CD4-positive, alpha-beta T cell treated with Interleukin-21 for 1 hour (primary cell): Measurements from ENCODE around the gene OAF.
A peak's percentile ranks its signal among the peaks of the same experiment; 100 is the strongest.

Source experiments
- DNase-seq: peaks from one replicate; pipeline ENCODE4 v3.0.0-alpha.2; 2020

OAF gene

DNA sequence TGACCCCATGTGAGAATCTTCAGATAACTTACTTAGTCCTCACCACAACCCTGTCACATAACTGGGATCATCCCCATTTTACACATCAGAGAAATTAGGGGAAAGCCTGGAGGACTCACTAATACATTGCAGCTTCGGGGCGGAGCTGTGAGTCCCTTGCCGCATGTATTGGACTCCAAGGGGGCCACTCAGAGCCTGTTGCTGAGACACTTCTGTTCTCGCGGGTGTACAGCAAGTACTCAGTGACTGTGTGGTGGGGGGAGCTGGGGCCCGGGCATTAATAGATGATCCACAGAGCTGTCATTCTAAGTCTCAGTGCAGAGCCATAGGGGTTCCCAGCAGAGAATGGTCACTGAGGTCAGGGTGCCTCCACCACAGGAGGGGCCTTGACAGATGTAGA is 13.5 kb downstream of the OAF start:
- no peak for DNase-seq

DNA sequence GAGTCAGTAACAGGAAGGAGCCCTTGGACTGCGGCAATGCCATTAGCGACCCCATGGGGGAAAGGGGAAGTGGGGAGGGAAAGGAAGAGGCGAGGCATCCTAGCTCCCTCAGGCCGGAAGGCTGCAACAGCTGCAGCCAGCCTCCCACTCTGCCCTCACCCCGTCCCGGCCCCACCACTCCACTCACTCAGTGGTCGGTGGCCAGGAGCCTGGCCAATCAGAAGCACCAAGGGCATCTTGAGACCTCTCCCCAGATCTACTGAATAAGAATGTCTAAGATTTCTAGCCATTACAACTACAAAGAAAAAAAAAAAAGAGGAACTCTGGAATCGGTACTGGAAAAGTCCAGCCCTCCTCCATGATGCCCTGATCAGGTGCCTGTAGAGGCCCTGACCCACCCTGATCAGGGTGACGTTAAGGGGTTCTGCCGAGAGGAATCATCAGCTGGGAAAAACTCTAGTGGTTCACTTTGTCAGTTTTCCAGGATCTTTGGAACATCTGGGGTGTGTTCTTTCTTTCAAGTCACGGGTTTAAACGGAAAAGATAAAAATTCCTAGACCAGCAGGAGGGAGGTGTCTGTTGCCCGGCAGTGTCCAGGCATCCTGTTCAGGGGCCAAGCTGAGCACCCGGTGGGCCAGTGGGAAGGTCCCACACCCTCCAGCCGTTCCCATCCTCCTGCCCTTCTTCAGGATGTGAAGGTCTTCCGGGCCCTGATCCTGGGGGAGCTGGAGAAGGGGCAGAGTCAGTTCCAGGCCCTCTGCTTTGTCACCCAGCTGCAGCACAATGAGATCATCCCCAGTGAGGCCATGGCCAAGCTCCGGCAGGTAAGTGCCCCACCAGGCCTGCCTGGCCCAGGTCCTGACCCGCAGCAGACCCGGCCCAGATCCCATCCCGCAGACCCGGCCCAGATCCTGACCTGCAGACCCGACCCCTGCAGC is 14.4 kb downstream of the OAF start:
- DNase-seq: peak; percentile 7

DNA sequence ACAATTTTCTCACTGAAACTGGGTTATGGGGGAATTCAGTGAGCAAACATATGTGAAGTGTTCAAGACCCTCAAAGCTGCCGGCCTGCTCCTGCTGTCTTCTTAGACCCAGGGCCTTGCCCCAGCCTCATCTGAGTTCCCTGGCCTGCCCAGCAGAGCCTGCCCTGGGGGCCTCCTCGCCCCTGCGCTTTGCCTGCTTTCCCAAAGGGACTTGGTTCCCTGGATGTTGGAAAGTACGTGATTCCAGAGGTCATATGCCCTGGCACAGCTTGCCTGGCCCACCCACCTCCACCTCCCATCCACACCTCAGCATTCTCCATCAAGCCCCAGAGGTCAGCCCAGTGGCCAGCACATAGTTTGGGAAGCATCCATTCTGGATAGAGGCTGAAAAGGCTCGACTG is 15.4 kb downstream of the OAF start:
- DNase-seq: no peak

DNA sequence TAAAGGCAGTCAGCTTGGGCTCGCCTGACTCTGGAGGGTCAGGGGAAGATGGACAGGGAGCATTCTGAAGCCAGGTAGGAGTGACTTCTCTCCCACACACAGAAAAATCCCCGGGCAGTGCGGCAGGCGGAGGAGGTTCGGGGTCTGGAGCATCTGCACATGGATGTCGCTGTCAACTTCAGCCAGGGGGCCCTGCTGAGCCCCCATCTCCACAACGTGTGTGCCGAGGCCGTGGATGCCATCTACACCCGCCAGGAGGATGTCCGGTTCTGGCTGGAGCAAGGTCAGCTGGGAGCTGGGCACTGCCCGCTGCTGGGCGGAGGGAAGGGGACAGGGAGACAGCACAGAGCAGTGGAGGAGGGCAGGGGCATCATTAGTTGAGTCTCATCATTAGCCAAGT is 15.9 kb downstream of the OAF start:
- no peak for DNase-seq

DNA sequence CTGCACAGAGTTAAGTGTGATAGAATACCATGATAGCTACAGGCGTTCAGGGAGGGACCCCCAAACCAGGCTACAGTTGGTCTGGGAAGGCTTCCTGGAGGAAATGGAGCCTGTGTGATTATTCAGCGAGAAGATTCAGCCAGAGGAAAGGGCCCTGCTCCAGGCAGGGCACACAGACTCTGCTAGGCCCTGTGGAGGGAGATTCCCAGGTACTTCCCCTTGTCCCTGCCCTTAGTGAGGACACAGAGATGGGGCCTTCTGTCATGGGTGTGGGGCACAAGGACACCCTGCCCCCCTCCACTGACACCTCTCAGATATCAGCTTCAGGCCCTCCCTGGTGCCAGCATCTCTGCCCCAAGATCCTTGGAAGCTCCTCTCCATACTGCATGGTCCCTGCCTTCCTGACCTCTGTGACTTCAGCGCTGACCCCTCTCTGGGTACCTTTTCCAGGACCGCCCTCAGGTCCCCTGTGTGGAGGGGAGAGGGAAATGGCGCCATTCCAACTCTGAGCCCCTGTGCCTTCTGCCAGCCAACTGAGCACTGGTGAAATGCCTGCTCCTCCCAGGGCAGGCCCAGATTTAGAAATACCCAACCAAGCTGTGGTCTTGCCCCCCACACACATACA is 16.5 kb downstream of the OAF start:
- no peak for DNase-seq

DNA sequence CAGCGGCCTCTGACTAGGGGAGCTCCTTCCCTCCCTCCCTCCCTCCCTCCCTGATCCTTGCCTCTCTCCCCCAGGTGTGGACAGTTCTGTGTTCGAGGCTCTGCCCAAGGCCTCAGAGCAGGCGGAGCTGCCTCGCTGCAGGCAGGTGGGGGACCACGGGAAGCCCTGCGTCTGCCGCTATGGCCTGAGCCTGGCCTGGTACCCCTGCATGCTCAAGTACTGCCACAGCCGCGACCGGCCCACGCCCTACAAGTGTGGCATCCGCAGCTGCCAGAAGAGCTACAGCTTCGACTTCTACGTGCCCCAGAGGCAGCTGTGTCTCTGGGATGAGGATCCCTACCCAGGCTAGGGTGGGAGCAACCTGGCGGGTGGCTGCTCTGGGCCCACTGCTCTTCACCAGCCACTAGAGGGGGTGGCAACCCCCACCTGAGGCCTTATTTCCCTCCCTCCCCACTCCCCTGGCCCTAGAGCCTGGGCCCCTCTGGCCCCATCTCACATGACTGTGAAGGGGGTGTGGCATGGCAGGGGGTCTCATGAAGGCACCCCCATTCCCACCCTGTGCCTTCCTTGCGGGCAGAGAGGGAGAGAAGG is 18.1 kb downstream of the OAF start:
- DNase-seq: no peak

DNA sequence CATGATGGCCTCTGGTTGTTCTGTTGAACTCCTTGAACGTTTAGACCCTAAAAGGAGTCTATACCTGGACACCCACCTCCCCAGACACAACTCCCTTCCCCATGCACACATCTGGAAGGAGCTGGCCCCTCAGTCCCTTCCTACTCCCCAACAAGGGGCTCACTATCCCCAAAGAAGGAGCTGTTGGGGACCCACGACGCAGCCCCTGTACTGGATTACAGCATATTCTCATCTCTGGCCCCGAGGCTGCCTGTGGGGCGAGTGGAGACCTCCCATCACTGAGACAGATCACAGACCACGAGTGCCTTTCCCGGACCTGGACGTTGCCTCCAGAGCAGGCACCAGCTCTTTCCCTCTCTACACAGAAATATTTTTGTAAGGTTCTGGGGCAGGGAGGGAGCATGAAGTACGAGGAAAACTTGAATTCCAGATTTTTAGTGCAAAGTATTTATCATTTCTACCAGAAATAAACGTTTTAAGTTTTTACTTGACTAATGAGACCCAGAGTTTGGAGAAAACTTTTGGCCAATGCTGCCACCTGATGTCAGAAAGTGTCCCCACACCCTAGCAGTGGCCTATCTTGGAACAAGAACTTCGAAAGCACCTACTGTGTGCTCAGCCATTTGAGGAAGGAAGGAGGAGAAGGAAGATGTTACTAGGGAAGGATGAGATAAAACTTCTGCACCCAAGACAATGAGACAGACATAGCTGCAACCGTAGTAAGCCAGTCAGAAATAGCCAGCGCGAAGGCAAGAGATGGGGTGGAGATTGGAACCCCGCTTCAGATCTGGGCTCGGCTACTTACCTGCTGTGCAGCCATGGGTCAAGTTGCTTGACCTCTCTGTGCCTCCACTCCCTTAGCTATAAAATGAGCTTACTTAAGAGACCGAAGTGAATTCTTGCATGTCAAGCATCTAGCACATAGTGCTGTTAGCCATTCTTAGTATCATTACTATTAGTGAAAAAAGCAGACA is 18.9 kb downstream of the OAF start:
- DNase-seq: peak; percentile 7

DNA sequence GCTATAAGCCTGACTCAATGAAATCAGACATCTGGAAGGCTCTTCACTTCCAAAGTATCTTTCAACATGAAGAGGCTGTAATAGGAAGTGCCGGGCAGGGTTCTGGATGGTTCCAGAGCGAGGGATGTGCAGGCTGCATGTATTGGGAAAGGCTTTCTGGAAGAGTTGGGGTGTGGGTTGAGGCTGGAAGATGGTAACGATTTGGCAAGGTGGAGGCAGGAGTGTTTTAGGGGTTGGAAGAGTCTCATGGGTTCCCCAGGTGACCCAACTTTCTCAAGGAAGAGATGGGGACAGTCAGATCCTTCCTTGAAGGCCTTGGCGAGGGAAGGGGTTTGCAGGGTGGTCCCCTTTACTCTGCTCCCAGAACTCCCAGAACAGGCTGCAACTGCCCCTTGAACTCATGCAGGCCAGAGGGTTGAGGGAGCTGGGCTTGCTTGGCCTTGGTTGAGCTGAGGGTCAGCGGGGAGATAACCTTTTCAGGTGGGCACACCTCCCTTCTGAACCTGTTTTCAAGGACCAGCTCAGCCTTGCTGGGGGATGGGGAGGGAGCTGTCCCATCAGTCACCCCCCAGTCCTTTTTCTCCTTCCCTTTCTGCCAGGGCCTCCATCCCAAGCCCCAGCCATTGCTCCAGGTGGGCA is 19.7 kb downstream of the OAF start:
- DNase-seq: no peak

DNA sequence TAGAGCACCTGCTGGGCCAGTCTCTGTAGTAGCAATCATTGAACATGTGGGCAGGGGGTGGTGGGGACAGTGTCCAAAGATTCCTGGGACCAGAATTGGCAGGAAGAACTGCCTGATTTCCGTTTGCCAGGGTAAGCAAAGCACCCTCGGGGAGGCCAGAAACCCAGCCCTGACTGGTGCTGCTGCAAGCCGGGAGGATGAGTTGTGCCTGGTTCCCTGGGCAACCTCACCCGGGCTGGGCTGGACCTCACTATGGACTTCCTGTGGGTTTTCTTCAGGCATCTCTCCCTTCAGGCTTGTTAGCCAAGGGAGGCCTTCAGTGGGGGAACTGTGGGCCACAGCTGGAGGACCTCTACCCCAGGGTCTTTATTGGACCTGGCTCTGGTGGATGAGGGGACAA is 21.1 kb downstream of the OAF start:
- DNase-seq: no peak

DNA sequence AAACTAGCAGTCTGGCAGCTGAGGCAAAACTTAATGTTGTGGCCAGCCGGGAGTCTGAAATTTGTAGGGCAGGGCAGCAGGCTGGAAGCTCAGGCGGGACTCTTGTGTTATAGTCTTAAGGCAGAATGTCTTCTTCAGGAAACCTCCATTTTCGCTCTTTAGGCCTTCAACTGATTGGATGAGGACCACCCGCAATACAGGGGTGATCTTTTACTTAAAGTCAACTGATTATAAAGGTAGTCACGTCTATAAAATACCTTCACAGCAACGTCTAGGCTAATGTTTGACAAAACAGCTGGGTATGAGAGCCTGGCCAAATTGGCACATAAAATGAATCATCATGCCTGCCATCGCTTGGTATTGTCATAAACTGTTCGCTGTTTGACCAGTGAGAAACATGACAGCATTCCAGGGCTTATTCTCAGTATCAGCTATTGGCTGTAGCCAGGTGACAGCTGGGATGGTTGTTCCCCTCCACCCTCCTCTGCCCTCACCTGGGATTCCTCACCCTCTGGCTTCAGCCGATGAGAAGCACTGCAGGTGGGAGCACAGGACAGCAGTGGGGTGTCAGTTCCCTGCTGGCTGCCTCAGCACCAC is 22.5 kb downstream of the OAF start:
- no peak for DNase-seq

DNA sequence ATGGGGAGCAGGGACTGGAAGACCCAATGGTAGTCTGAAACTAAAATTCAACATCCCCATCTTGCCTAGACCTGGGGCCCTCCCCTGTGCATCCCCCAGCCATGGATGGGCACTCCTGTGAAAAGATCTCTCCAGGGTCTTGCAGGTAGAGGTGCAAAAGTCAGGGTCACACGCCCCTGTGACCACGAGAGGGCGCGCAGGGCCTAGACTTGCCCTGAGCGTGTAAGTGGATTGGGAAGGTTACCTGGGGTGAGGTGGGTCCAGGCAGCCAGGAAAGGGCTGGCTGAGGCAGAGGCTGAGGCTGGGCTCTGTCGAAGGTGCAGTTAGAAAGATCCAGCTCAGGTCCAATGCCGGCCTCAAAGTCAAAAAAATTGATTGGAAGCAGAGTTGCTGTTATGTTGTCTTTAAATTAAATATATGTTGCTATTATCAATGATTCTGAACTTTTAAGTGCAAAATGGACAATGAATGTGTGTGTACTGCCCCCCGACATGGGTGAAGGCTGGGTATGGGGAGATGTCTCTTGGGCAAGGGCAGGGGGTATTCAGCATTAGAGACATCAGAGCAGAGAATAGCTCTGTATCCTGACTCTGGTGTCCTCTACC is 24.3 kb downstream of the OAF start:
- DNase-seq: peak; percentile 33

DNA sequence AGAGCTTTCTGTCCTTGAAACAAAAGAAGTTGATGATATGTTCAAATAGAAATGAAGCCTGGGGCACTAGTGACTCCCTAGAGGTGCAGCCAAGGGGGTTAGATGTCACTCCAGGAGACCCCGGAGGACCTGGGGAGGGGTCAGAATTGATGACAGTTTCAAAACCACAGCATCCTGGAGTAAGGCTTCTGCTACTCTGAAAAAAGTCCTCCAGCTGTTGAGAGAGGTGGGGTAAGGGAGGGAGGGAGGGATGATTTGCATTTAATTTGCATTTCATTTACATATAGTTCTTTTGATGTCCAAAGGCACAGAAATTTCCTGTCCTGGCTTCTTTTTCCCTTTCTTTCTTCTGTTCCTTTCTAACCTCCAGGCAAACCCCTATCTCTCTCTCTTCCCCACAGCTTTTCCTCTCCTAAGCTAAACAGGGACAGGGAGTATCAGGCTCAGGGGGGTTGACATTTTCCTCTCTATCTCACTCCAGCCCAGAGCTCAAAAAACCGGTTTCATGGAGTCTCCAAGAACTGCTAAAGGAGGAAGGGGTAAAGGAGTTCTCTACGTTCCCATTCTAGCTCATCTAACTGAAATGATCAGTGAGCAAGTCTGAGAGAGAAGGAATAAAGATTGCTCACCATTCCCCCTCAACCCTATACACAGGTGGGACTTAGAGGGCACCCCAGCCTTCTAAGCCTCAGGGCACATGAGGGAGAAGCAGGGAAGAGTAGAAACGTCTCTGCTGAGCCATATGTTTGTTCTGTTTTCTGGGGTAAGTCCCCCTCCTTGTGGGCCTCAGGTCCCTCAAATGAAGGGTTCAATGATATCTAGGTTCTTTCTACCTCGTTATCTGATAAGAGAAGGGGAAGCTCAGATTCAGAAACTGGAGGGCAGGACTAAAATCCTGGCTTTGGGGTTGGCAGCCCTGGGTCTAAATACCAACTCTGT is 25.6 kb downstream of the OAF start:
- no peak for DNase-seq

DNA sequence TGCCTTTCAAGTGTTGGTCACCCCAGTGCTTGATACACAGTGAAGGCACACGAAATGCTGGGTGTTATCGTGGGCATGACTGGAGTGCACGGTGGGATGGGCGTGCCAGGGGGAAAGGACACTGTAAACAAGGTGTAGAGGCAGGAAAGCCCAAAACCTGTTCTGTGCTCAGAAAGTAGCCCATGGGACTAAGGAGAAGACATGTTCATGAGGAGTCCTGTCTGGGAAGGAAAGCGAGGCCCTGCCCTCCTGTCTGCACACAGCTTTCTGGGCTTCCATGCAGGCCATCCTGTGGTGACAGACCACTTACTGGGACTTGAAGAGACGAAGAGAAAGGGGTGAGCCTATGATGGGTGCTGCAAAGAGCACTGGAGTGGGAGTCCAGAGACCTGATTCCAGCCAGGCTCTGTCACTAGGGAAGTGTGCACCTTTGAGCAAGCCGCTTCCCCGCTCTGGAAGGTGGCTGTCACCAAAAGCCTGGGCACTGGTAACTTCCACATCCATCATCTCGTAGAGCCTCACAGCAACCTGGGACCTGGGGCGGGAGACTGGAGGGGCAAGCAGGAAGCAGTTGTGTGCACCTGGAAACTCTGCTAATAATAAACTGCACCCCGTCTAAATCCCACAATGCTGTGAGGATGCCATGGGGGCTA is 28.3 kb downstream of the OAF start:
- DNase-seq: no peak

DNA sequence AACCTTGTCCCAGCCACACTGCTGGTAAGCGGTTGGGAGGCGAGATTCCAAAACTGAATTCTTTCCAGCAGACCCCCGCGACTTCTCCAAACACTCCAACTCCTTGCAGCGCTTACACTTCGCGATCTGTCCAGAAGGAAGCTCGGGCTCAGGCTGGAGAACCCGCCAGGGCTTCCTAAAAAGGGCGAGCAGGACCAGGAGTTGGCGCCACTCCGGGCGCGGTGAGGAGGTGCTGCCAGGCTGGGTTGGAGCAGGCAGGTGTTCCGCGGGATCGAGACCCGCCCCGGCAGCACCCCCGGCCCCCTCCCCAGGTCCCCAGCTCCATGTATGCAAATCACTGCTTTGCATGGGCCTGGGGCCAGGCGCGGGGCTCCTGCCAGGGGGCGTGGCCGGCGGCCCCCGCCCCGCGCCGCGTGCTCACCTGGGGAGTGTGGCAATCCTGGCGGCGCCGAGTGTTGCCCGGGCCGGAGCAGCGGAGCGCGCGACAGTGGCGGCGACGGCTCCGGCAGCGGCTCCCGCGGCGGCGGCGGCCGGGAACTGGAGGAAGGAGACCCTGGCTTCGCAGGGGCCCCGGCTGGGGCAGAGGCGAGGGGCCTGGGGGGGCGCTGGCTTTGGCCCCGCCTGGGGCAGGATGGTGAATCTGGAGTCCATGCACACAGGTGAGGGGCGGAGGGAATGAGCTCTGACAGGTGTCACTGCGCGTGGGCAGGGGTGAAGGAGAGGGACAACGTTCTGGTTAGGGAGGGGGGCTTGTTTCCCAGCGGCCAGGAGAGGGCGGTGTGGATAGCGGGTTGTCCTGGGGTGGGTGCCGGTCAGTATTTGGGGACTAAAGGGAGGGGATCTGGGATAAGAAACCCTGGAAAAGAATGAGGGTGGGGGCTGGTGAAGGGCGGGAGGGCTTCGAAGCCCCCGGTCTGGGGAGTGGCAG is 29.1 kb downstream of the OAF start, which contains the start of gene POU2F3:
Gene POU2F3 (plus strand): TSS at position 428 of the 928 bp plus-strand sequence. CDS start 204 bp downstream, at position 632.
- no peak for DNase-seq

DNA sequence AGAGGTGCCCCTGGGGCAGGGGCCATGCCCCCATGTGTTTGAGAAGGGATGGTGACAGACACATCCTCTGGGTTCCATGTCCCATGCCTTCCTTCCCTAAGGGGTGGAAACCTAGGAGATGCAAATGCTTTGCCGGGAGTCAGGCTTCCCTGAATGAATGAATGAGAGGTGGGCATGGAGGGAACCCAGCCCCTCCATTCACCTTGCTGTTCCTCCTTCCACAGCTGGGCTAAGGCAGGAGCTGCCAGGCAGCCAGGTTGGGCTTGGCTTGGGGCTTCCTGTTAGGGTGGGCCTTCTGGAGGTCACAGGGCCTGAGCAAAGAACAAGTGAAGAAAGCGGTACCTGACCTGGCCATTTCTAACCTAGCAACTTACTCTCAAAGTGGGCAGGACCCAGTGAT is 30.0 kb downstream of the OAF start:
- DNase-seq: no peak

DNA sequence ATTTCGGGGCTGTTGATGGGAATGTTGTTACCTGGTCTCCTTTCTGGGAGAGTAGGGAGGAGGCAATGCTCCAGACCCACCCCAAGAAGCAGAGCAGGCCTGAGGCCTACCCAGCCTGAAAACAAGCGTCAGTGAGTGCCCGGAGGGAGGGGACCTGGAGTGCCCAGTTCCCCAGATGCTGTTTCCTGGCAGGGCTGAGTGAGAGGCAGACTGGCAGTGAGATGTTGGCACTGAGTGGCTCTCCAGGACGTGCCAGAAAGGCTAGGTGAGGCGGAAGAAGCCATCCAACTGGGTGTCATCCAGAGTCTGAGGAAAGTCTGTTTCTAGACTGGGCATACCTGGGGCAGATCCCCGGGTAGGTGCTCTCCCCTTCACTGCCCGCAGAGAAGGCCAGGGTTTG is 30.4 kb downstream of the OAF start:
- DNase-seq: no peak

DNA sequence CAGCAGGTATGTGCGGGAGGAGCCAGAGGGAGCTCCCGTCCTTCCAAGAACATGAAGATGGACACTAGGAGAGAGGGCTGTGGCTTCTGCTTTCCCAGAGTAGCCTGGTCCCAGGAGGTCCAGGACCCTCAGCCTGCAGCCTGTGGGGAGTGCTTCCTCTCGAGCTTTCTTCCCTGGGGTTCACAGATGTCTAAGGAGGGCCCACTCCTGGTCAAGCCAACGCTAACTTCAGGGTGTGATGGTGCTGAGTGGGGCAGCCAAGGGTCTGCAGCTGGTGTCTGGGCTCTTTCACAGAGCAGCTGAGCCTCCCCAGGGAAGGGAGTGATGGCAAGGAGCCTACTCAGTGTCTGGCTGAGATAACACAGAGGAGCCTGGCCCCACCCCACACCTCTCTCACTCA is 32.4 kb downstream of the OAF start:
- no peak for DNase-seq
